GM18909 (cell line): ENCODE results near the gene MSH3.
"Not testable (repeated sequence)": the region's sequence is repeated elsewhere in the genome, so short reads cannot be mapped to it uniquely, and the experiment has no call there.

Source experiments
- ATAC-seq: cut with Tn5 transposase; IDR thresholded peaks from one replicate; pipeline ENCODE4 v1.9.1; 2021; ENCODE audit warnings: mild to moderate bottlenecking; ENCODE audit not compliant: unreplicated experiment, poor library complexity

MSH3 gene

GRCh38 chr5:80705216-80705769 is 50.8 kb downstream of the MSH3 start:
- no peak for ATAC-seq

- no peak for ATAC-seq
Observed at GRCh38 chr5:80705801-80706200, 51.3 kb downstream of the MSH3 start.

- no peak for ATAC-seq
Observed at GRCh38 chr5:80706835-80707447, 52.5 kb downstream of the MSH3 start.

GRCh38 chr5:80707645-80708044 is 53.2 kb downstream of the MSH3 start:
- no peak for ATAC-seq

- ATAC-seq: no peak
Observed at GRCh38 chr5:80711216-80711615, 56.8 kb downstream of the MSH3 start.

GRCh38 chr5:80711938-80712337 is 57.5 kb downstream of the MSH3 start:
- no peak for ATAC-seq

GRCh38 chr5:80712919-80713318 is 58.5 kb downstream of the MSH3 start:
- no peak for ATAC-seq

GRCh38 chr5:80713631-80714030 is 59.2 kb downstream of the MSH3 start:
- ATAC-seq: no peak

GRCh38 chr5:80714570-80715298 is 60.3 kb downstream of the MSH3 start:
- ATAC-seq: no peak

- no peak for ATAC-seq
Observed at GRCh38 chr5:80715887-80716286, 61.4 kb downstream of the MSH3 start.

- ATAC-seq: no peak
Observed at GRCh38 chr5:80720181-80720580, 65.7 kb downstream of the MSH3 start.

GRCh38 chr5:80722916-80723315 is 68.5 kb downstream of the MSH3 start:
- ATAC-seq: no peak

- no peak for ATAC-seq
Observed at GRCh38 chr5:80725446-80725845, 71.0 kb downstream of the MSH3 start.

- no peak for ATAC-seq
Observed at GRCh38 chr5:80736730-80737129, 82.3 kb downstream of the MSH3 start.

GRCh38 chr5:80738466-80738865 is 84.0 kb downstream of the MSH3 start:
- ATAC-seq: no peak

GRCh38 chr5:80739057-80739456 is 84.6 kb downstream of the MSH3 start:
- ATAC-seq: no peak

GRCh38 chr5:80739496-80739895 is 85.0 kb downstream of the MSH3 start:
- ATAC-seq: no peak

GRCh38 chr5:80739898-80740297 is 85.4 kb downstream of the MSH3 start:
- no peak for ATAC-seq

GRCh38 chr5:80740488-80740887 is 86.0 kb downstream of the MSH3 start:
- not testable (repeated sequence) for ATAC-seq

- no peak for ATAC-seq
Observed at GRCh38 chr5:80740999-80741398, 86.5 kb downstream of the MSH3 start.

GRCh38 chr5:80744149-80744548 is 89.7 kb downstream of the MSH3 start:
- ATAC-seq: no peak

GRCh38 chr5:80745490-80745889 is 91.0 kb downstream of the MSH3 start:
- ATAC-seq: no peak
